Measurements from ENCODE around the gene DNAH1.
"Not testable (repeated sequence)": the region's sequence is repeated elsewhere in the genome, so short reads cannot be mapped to it uniquely, and the experiment has no call there.

DNAH1 gene

GRCh38 chr3:52315977-52316764 lies at the start of gene DNAH1:
Gene DNAH1 (plus strand): TSS chr3:52316319. CDS start chr3:52322443, 6,124 bp downstream.
- no peak for DNase-seq

- DNase-seq = no peak
Measured at GRCh38 chr3:52268036-52268435, 48.1 kb upstream of the DNAH1 start.

- DNase-seq = no peak
Measured at GRCh38 chr3:52269776-52270175, 46.3 kb upstream of the DNAH1 start.

GRCh38 chr3:52270252-52270754 lies 45.8 kb upstream of the DNAH1 start:
- DNase-seq = no peak

- DNase-seq = not testable (repeated sequence)
Measured at GRCh38 chr3:52272172-52272571, 43.9 kb upstream of the DNAH1 start.

GRCh38 chr3:52272831-52273230 lies 43.3 kb upstream of the DNAH1 start:
- DNase-seq = no peak

GRCh38 chr3:52274781-52275180 lies 41.3 kb upstream of the DNAH1 start:
- not testable (repeated sequence) for DNase-seq

- peak; percentile 40 for DNase-seq
Measured at GRCh38 chr3:52277071-52277964, 38.8 kb upstream of the DNAH1 start.

GRCh38 chr3:52277972-52278509 lies 38.1 kb upstream of the DNAH1 start:
- peak; percentile 44 for DNase-seq

- DNase-seq = peak; percentile 87
Measured at GRCh38 chr3:52278510-52279069, 37.5 kb upstream of the DNAH1 start, which contains the start of gene WDR82. Gene WDR82 (minus strand): TSS chr3:52278649. CDS start chr3:52278361, 288 bp downstream.

GRCh38 chr3:52279596-52279995 lies 36.5 kb upstream of the DNAH1 start:
- no peak for DNase-seq

- no peak for DNase-seq
Measured at GRCh38 chr3:52280050-52280461, 36.1 kb upstream of the DNAH1 start.

GRCh38 chr3:52281981-52282801 lies 33.9 kb upstream of the DNAH1 start:
- peak; percentile 51 for DNase-seq

GRCh38 chr3:52283306-52283705 lies 32.8 kb upstream of the DNAH1 start:
- no peak for DNase-seq

GRCh38 chr3:52284051-52284450 lies 32.1 kb upstream of the DNAH1 start:
- not testable (repeated sequence) for DNase-seq

GRCh38 chr3:52286777-52287110 lies 29.4 kb upstream of the DNAH1 start:
- no peak for DNase-seq

GRCh38 chr3:52288674-52289073 lies 27.4 kb upstream of the DNAH1 start:
- no peak for DNase-seq

- DNase-seq = no peak
Measured at GRCh38 chr3:52289338-52289746, 26.8 kb upstream of the DNAH1 start.

- DNase-seq = no peak
Measured at GRCh38 chr3:52289747-52290595, 26.1 kb upstream of the DNAH1 start.

GRCh38 chr3:52290596-52291507 lies 25.3 kb upstream of the DNAH1 start:
- no peak for DNase-seq
